HUES64 (cell line): ENCODE data around the gene ACVR1C.

ENCODE experiments used
- H3K27ac ChIP-seq: 2 replicates; pipeline ENCODE4 v1.7.0; 2013; ENCODE audit warnings: low read depth, low read length, inconsistent platforms
- H3K27me3 ChIP-seq: 2 replicates; pipeline ENCODE4 v1.6.1; 2013; ENCODE audit warnings: mild to moderate bottlenecking, low read length; ENCODE audit not compliant: insufficient read depth
- H3K36me3 ChIP-seq: 2 replicates; pipeline ENCODE4 v1.6.1; 2013; ENCODE audit warnings: mild to moderate bottlenecking, low read length; ENCODE audit not compliant: insufficient read depth
- H3K4me1 ChIP-seq: 2 replicates; pipeline ENCODE4 v1.6.1; 2013; ENCODE audit warnings: mild to moderate bottlenecking, low read length, moderate library complexity; ENCODE audit not compliant: insufficient read depth
- H3K4me3 ChIP-seq: 2 replicates; pipeline ENCODE4 v1.5.1; 2013; ENCODE audit warnings: mild to moderate bottlenecking, low read length, moderate library complexity
- H3K9ac ChIP-seq: 2 replicates; pipeline ENCODE4 v1.6.1; 2013; ENCODE audit warnings: mild to moderate bottlenecking, low read depth, low read length
- H3K9me3 ChIP-seq: 2 replicates; pipeline ENCODE4 v1.6.1; 2013; ENCODE audit warnings: low read depth, low read length; ENCODE audit not compliant: insufficient read depth
- WGBS: fragments of 150-250, 120-280 bp; methylation state at CpG from one replicate; pipeline ENCODE4 v1.1.7; 2013; ENCODE audit warnings: missing lambda C conversion rate; 5-methylcytosine and 5-hydroxymethylcytosine counted together

ACVR1C gene

GRCh38 chr2:157620956-157621355 is 7.7 kb downstream of the ACVR1C start:
- Histone ChIP-seq H3K4me1 (no peaks in the 10 kb centered on the region), H3K9ac (no peak overlapping the region), H3K36me3 (no peaks in the 10 kb centered on the region), H3K27me3 (peaks cover 27% of the 10 kb centered on the region), H3K9me3 (no peaks in the 10 kb centered on the region), H3K4me3 (no peak overlapping the region), H3K27ac (no peak overlapping the region)
- WGBS = 65% methylated on average over 1 of the region's 1 CpG

DNA sequence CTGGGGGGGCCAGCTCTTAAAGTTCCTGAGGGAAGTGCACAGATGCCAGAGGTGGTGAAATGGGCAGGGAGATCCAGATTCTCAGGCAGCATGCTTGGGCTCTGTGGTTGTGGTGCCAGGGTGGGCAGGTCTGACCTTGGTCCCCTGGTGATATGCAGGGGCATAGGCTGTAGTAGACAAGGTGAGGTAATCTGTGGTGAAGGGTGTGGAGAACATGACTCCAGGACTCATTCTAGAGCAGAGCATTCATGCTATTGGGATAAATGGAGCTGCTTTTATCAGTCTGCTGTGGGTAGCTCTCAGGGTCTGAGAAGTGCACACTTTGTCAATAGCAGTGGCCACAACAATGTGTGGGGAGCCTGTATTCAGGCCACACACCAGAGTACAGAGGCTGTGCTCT is 16.9 kb downstream of the ACVR1C start:
- no peaks in the 10 kb centered on the region for H3K36me3 ChIP-seq

GRCh38 chr2:157611110-157611509 is 17.6 kb downstream of the ACVR1C start:
- Histone ChIP-seq H3K4me3 (no peak overlapping the region), H3K27ac (no peak overlapping the region), H3K36me3 (no peaks in the 10 kb centered on the region), H3K9ac (no peak overlapping the region), H3K4me1 (no peaks in the 10 kb centered on the region), H3K27me3 (peaks cover 4% of the 10 kb centered on the region; the same call in 1 of the 2 replicates), H3K9me3 (no peaks in the 10 kb centered on the region)
- WGBS = 94% methylated on average over 4 of the region's 4 CpGs

More for the DNA sequence above, 16.9 kb downstream of the ACVR1C start:
- peaks cover 4% of the 10 kb centered on the region; the same call in 1 of the 2 replicates for H3K27me3 ChIP-seq
- no peak overlapping the region for H3K27ac ChIP-seq
- no peak overlapping the region for H3K9ac ChIP-seq
- no peaks in the 10 kb centered on the region for H3K9me3 ChIP-seq
- no peak overlapping the region for H3K4me3 ChIP-seq
- H3K4me1 ChIP-seq = no peaks in the 10 kb centered on the region

GRCh38 chr2:157606534-157606933 is 22.1 kb downstream of the ACVR1C start:
- Histone ChIP-seq H3K9me3 (no peaks in the 10 kb centered on the region), H3K27ac (no peak overlapping the region), H3K27me3 (peaks cover 4% of the 10 kb centered on the region; the same call in 1 of the 2 replicates), H3K4me3 (no peak overlapping the region), H3K9ac (no peak overlapping the region), H3K4me1 (no peaks in the 10 kb centered on the region), H3K36me3 (no peaks in the 10 kb centered on the region)

DNA sequence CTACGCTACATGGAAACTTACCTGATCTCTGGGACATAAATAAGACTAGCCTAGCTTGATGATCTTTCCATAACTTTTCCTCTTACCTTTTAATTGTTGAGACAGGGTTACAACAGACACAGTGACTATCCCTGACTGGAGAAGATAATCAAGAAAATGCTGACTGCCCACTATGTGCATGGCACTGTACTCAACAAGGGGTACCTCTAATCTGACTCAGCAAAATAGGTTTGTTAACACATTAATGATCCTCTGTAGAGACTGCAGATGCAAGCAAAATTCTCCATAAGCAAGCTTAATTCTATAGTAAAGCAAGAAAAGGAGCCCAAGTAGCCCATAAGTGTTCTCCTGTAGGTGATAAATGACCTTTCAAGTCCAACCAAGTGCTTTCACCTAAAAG is 25.5 kb downstream of the ACVR1C start:
- no peaks in the 10 kb centered on the region for H3K36me3 ChIP-seq
- H3K9ac ChIP-seq = no peak overlapping the region
- H3K4me3 ChIP-seq = no peak overlapping the region
- WGBS = 91% methylated on average over 1 of the region's 1 CpG
- H3K27me3 ChIP-seq = peaks cover 5% of the 10 kb centered on the region; the same call in 1 of the 2 replicates
- H3K9me3 ChIP-seq = no peaks in the 10 kb centered on the region
- H3K4me1 ChIP-seq = no peaks in the 10 kb centered on the region
- no peak overlapping the region for H3K27ac ChIP-seq

DNA sequence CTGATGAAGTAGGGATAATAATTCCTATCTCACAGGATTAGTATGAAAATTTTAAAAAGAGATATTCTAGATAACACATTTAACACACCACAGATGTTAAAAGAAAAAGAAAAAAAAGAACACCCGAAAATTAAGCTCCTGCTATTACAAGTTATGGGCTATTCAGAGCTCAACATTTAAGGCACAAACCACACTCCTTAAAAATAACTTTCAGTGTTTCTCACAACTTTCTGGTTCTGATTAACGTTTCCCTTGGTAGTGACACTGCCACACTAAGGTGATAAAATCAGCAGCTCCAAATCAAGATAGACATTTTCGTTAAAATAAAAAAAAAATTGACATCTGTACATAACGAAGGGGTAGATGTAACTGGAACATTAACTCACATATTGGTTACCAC is 26.9 kb downstream of the ACVR1C start:
- Histone ChIP-seq H3K9me3 (no peaks in the 10 kb centered on the region), H3K27ac (no peak overlapping the region), H3K36me3 (no peaks in the 10 kb centered on the region), H3K9ac (no peak overlapping the region), H3K4me3 (no peak overlapping the region), H3K4me1 (0 out of 2 replicates have a peak, but pooled peaks cover 5% of the 10 kb centered on the region), H3K27me3 (peaks cover 15% of the 10 kb centered on the region)
- WGBS = 87% methylated on average over 4 of the region's 4 CpGs

DNA sequence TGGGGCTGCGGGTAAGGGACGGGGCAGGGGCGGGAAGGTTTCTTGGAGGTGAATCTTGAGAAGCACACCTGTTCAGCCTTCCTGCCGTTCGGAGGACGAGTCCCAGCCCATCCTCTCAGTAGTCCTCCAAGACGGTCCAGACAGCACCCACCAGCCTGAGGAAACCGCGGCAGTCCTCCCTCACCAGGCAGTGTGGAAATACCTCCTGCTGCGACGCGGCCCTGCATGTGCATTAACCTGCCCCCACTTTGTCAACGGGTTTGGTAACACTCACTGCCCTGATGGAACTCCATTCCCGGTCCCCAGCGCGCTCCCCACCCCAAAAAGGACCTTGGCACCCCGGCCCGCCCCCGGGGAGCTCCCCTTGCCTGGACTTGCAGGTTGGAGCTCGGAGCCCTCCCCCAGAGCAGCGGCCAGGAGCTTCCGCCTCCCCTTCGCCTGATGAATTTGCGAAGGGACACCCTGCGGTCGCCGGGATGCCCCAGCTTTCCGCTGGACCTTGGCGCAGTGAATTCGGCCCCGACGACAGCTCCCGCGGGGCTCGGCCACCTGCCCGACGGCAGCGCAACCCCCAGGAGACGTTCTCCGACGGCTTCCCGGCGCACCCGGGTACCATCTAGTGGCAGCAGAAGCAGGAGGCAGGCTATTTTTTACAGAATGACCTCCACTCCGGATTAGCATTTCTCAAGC is 31.5 kb downstream of the ACVR1C start:
- no peak overlapping the region for H3K9ac ChIP-seq
- H3K27me3 ChIP-seq = peaks cover 21% of the 10 kb centered on the region
- no peak overlapping the region for H3K27ac ChIP-seq
- H3K9me3 ChIP-seq = no peaks in the 10 kb centered on the region
- 26% methylated on average over 45 of the region's 45 CpGs for WGBS
- peak overlapping the region; percentile 41 for H3K4me3 ChIP-seq
- 0 out of 2 replicates have a peak, but pooled peaks cover 5% of the 10 kb centered on the region for H3K4me1 ChIP-seq
- H3K36me3 ChIP-seq = no peaks in the 10 kb centered on the region

- 0 out of 2 replicates have a peak, but pooled peaks cover 5% of the 10 kb centered on the region for H3K4me1 ChIP-seq
- H3K36me3 ChIP-seq = no peaks in the 10 kb centered on the region
- H3K27ac ChIP-seq = no peak overlapping the region
- no peak overlapping the region for H3K9ac ChIP-seq
- no peak overlapping the region for H3K4me3 ChIP-seq
- no peaks in the 10 kb centered on the region for H3K9me3 ChIP-seq
- WGBS = 85% methylated on average over 1 of the region's 1 CpG
- H3K27me3 ChIP-seq = peaks cover 21% of the 10 kb centered on the region
These were observed 35.3 kb downstream of the ACVR1C start for GRCh38 chr2:157593411-157593810.

- H3K4me1 ChIP-seq = 0 out of 2 replicates have a peak, but pooled peaks cover 4% of the 10 kb centered on the region
- H3K9ac ChIP-seq = no peak overlapping the region
- no peak overlapping the region for H3K27ac ChIP-seq
- peaks cover 18% of the 10 kb centered on the region for H3K27me3 ChIP-seq
- no peaks in the 10 kb centered on the region for H3K9me3 ChIP-seq
- no peak overlapping the region for H3K4me3 ChIP-seq
- H3K36me3 ChIP-seq = no peaks in the 10 kb centered on the region
- 89% methylated on average over 1 of the region's 2 CpGs for WGBS
These were observed 35.7 kb downstream of the ACVR1C start for GRCh38 chr2:157592948-157593347.

DNA sequence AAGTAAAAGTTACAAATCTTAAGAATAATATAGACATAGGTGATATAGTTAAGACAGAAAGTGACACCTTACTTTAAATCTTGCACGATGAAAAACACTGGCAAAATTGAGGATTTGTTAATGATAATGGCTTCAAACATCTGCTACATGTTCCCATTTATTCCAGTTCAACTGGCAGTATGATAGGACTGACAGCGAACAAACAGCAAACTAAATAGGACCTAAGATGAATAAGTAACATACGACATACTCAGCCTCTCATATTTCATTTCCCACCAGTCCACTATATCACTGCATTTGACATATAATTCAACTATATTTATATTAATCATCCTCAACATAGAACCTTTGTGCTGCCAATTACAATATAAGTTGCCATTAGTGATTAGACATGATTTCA is 36.3 kb downstream of the ACVR1C start:
- WGBS = 96% methylated on average over 3 of the region's 3 CpGs
- Histone ChIP-seq H3K27ac (no peak overlapping the region), H3K27me3 (peaks cover 12% of the 10 kb centered on the region), H3K4me1 (no peaks in the 10 kb centered on the region), H3K9me3 (no peaks in the 10 kb centered on the region), H3K36me3 (no peaks in the 10 kb centered on the region), H3K4me3 (no peak overlapping the region), H3K9ac (no peak overlapping the region)

DNA sequence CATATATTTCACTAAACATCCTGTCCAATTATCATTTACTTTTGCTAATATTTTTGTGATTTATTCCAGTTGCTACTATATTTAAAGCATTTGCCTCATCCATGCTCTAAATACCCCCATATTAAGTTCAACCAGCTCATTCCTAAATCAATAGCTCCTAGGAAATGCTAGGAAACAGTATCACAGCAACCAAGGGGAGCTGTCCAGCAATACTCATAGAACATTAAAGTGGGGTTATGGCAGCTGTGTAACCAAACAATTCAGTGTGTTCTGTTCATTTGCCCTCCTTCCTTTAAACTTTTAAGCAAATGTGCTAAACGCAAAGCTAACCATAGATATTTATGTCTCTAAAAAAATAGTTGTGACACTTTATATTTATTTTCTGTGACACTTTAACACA is 41.1 kb downstream of the ACVR1C start:
- Histone ChIP-seq H3K9me3 (no peaks in the 10 kb centered on the region), H3K4me1 (no peaks in the 10 kb centered on the region), H3K27ac (no peak overlapping the region), H3K9ac (no peak overlapping the region), H3K27me3 (no peaks in the 10 kb centered on the region), H3K36me3 (no peaks in the 10 kb centered on the region), H3K4me3 (no peak overlapping the region)
- WGBS = no CpG with 5 or more reads among the region's 1 CpG

DNA sequence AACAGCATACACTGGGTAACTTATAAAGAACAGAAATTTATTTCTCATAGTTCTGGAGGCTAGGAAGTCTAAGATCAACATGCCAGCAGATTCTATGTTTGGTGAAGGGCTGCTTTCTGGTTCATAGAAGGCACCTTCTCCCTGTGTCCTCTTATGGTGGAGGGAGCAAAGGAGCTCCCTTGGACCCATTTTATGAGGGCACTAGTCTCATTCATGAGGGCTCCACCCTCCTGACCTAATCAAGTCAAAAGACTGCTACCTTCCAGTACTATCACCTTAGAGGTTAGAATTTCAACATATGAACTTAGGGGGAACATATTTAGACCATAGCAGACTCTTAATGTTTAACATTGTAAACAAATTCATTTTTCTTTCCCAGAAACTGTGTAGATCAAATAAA is 54.5 kb downstream of the ACVR1C start:
- H3K36me3 ChIP-seq = no peaks in the 10 kb centered on the region
- H3K27ac ChIP-seq = no peak overlapping the region
- no peak overlapping the region for H3K9ac ChIP-seq
- peaks cover 1% of the 10 kb centered on the region; the same call in 1 of the 2 replicates for H3K4me1 ChIP-seq
- no peaks in the 10 kb centered on the region for H3K27me3 ChIP-seq
- H3K4me3 ChIP-seq = no peak overlapping the region
- no peaks in the 10 kb centered on the region for H3K9me3 ChIP-seq
